ENCODE data around the gene PAIP1.

GRCh38 chr5:43514471-43514815 lies 42.4 kb downstream of the PAIP1 start:
- TF ChIP-seq MAX (IDR thresholded peaks at IDR 0.05), result no peak
- no peak for TF ChIP-seq EP300 (IDR thresholded peaks at IDR 0.05; ENCODE audit: borderline replicate concordance)
- no peak for TF ChIP-seq YY1 (IDR thresholded peaks at IDR 0.05; ENCODE audit: low read depth)
- no peak for TF ChIP-seq REST (IDR thresholded peaks at IDR 0.05; ENCODE audit: low read depth)
- no peak for TF ChIP-seq CEBPB (IDR thresholded peaks at IDR 0.05)
- no peak for TF ChIP-seq TCF12 (IDR thresholded peaks at IDR 0.05; ENCODE audit: low read depth)
- no peak for TF ChIP-seq NFIC (IDR thresholded peaks at IDR 0.05)
- no peak for TF ChIP-seq RAD21 (IDR thresholded peaks at IDR 0.05; ENCODE audit: low read depth)
- TF ChIP-seq USF1 (IDR thresholded peaks at IDR 0.05), result no peak
- TF ChIP-seq TAF1 (IDR thresholded peaks at IDR 0.05; ENCODE audit: low read depth), result no peak
- TF ChIP-seq TEAD4 (IDR thresholded peaks at IDR 0.05), result no peak

Measured in Ishikawa (cell line).